Measurements from ENCODE around the gene CEP135. TPM values are rescaled to one million over a fixed set of nuclear protein-coding genes. Genes with fewer than 3 reads are reported as not detected.

CEP135 gene
- polyA plus RNA-seq, 1 of the 3 experiments (the other 2 are of a cell fraction) = 1.6 TPM

DNA sequence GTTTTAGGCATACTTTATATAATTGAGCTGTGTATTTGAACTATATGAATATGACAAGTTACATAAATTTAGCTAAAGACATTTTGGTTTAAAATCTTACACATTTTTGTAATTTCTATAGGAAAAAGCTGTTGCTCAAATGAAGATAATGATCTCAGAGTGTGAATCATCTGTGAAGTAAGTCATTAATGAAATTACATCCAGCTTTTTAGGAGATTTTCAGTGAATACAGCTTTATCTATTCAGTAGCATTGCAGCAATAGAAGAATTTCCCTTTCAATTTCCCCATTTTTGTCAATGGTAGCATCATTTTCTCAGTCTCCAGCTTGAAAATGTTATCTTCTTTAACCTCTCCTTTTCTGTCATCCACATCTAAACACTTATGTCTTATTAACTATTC lies 59.5 kb downstream of the CEP135 start:
- Histone ChIP-seq H3K4me3 (ENCODE audit: low read depth in 2 of 2, low read length in 1 of 2) (no peak overlapping the region), H2AFZ (ENCODE audit: low read depth) (no peak overlapping the region), H3K9me3 (no peaks in the 10 kb centered on the region), H3K9ac (no peak overlapping the region), H3K36me3 (replicated peaks in 1 of 2; ENCODE audit: control insufficient read depth in 1 of 2, insufficient read depth in 2 of 2, low read length in 1 of 2) (peaks cover 16 to 73% of the 10 kb centered on the region in 2 experiments), H3K9me2 (no peaks in the 10 kb centered on the region), H4K20me1 (ENCODE audit: insufficient read depth) (no peaks in the 10 kb centered on the region), H3F3A (replicated peaks; ENCODE audit: insufficient read depth) (no peaks in the 10 kb centered on the region), H3K4me2 (no peak overlapping the region), H3K27me3 (ENCODE audit: insufficient read depth) (no peaks in the 10 kb centered on the region), H3K4me1 (ENCODE audit: control insufficient read depth in 1 of 2, insufficient read depth in 2 of 2, low read depth in 1 of 2, low read length in 1 of 2) (no peaks in the 10 kb centered on the region), H3K79me2 (ENCODE audit: insufficient read depth) (no peaks in the 10 kb centered on the region), H3K27ac (ENCODE audit: low read depth in 2 of 2, low read length in 1 of 2) (no peak overlapping the region)
- no peak for DNase-seq
- ChIA-PET POLR2A (no interaction called here), CTCF (no interaction called here)
- TF ChIP-seq EP300 (IDR thresholded peaks at IDR 0.05; ENCODE audit: borderline replicate concordance in 1 of 2, low read depth in 1 of 2, low read length in 1 of 2) (no peak), GATA2 (CRISPR knock-in tag; IDR thresholded peaks at IDR 0.05) (no peak), FOXM1 (IDR thresholded peaks at IDR 0.05; ENCODE audit: low read depth) (no peak), TEAD4 (IDR thresholded peaks at IDR 0.05; ENCODE audit: borderline replicate concordance, insufficient read depth) (no peak), SIN3A (IDR thresholded peaks at IDR 0.05; ENCODE audit: borderline replicate concordance, low read depth, low read length) (no peak)

GRCh38 chr4:56026596-56026995 lies 77.9 kb downstream of the CEP135 start:
- Histone ChIP-seq H3K27me3 (ENCODE audit: insufficient read depth) (no peaks in the 10 kb centered on the region), H3K79me2 (ENCODE audit: insufficient read depth) (no peaks in the 10 kb centered on the region), H2AFZ (ENCODE audit: low read depth) (no peak overlapping the region), H3K4me2 (no peak overlapping the region), H3K9ac (no peak overlapping the region), H3K27ac (ENCODE audit: low read depth in 2 of 2, low read length in 1 of 2) (peak overlapping the region in 1 of 2 experiments; percentile 47; a peak in 2 of 4 replicates), H3F3A (replicated peaks; ENCODE audit: insufficient read depth) (peaks cover 9% of the 10 kb centered on the region), H3K4me1 (ENCODE audit: control insufficient read depth in 1 of 2, insufficient read depth in 2 of 2, low read depth in 1 of 2, low read length in 1 of 2) (no peaks in the 10 kb centered on the region), H3K9me3 (no peaks in the 10 kb centered on the region), H3K4me3 (ENCODE audit: low read depth in 2 of 2, low read length in 1 of 2) (no peak overlapping the region), H3K36me3 (replicated peaks in 1 of 2; ENCODE audit: control insufficient read depth in 1 of 2, insufficient read depth in 2 of 2, low read length in 1 of 2) (peaks cover 21 to 59% of the 10 kb centered on the region in 2 experiments), H4K20me1 (ENCODE audit: insufficient read depth) (no peaks in the 10 kb centered on the region), H3K9me2 (no peaks in the 10 kb centered on the region)
- DNase-seq = no peak
- POLR2A ChIA-PET = no interaction called here
- TF ChIP-seq ZBTB33 (IDR thresholded peaks at IDR 0.05; ENCODE audit: borderline replicate concordance, low read depth) (no peak), FOSL2 (IDR thresholded peaks at IDR 0.05; ENCODE audit: borderline replicate concordance, low read depth) (peak; percentile 37; the same call in 1 of the 2 replicates)
- TF ChIP-seq, protein P1, sequence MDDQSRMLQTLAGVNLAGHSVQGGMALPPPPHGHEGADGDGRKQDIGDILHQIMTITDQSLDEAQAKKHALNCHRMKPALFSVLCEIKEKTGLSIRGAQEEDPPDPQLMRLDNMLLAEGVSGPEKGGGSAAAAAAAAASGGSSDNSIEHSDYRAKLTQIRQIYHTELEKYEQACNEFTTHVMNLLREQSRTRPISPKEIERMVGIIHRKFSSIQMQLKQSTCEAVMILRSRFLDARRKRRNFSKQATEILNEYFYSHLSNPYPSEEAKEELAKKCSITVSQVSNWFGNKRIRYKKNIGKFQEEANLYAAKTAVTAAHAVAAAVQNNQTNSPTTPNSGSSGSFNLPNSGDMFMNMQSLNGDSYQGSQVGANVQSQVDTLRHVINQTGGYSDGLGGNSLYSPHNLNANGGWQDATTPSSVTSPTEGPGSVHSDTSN (IDR thresholded peaks at IDR 0.05) = peak; percentile 68
- CTCF ChIA-PET = no interaction called here

DNA sequence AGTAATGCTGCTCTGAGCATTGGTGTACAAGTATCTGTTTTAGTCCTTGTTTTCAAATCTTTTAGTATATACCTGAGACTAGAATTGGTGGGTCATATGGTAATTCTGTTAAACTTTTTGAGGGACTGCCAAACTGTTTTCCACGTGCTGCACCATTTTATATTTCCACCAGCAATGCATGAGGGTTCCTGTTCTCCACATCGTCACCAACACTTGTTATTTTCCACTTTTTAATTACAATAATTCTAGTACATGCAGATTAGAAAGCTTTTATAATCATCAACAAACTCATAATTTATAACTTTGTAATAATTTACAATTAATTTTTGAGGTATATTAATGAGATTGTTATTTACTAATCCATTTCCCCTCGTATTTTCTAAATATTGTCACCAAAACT lies 79.4 kb downstream of the CEP135 start:
- ChIA-PET POLR2A (no interaction called here), CTCF (no interaction called here)
- H2AFZ ChIP-seq (ENCODE audit: low read depth) = no peak overlapping the region
- no peaks in the 10 kb centered on the region for H3K79me2 ChIP-seq (ENCODE audit: insufficient read depth)
- H3K27me3 ChIP-seq (ENCODE audit: insufficient read depth) = no peaks in the 10 kb centered on the region
- H3K27ac ChIP-seq (ENCODE audit: low read depth in 2 of 2, low read length in 1 of 2) = no peak overlapping the region
- H3K4me2 ChIP-seq = no peak overlapping the region
- peaks cover 9% of the 10 kb centered on the region for H3F3A ChIP-seq (replicated peaks; ENCODE audit: insufficient read depth)
- no peaks in the 10 kb centered on the region for H3K9me3 ChIP-seq
- 94% methylated on average over 3 of the region's 3 CpGs for WGBS (ENCODE audit: low lambda C conversion rate)
- H4K20me1 ChIP-seq (ENCODE audit: insufficient read depth) = no peaks in the 10 kb centered on the region
- TF ChIP-seq, protein P1 (IDR thresholded peaks at IDR 0.05) = no peak
- TF ChIP-seq, protein P2, sequence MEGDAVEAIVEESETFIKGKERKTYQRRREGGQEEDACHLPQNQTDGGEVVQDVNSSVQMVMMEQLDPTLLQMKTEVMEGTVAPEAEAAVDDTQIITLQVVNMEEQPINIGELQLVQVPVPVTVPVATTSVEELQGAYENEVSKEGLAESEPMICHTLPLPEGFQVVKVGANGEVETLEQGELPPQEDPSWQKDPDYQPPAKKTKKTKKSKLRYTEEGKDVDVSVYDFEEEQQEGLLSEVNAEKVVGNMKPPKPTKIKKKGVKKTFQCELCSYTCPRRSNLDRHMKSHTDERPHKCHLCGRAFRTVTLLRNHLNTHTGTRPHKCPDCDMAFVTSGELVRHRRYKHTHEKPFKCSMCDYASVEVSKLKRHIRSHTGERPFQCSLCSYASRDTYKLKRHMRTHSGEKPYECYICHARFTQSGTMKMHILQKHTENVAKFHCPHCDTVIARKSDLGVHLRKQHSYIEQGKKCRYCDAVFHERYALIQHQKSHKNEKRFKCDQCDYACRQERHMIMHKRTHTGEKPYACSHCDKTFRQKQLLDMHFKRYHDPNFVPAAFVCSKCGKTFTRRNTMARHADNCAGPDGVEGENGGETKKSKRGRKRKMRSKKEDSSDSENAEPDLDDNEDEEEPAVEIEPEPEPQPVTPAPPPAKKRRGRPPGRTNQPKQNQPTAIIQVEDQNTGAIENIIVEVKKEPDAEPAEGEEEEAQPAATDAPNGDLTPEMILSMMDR (IDR thresholded peaks at IDR 0.05) = no peak
- TF ChIP-seq ZBTB33 (IDR thresholded peaks at IDR 0.05; ENCODE audit: borderline replicate concordance, low read depth) (no peak), USF1 (IDR thresholded peaks at IDR 0.05; ENCODE audit: borderline replicate concordance, low read depth) (no peak), NFIC (IDR thresholded peaks at IDR 0.05; ENCODE audit: borderline replicate concordance) (no peak), RXRA (IDR thresholded peaks at IDR 0.05; ENCODE audit: borderline replicate concordance, low read depth) (no peak), TCF12 (IDR thresholded peaks at IDR 0.05) (no peak)
- no peak for DNase-seq
- H3K9me2 ChIP-seq = no peaks in the 10 kb centered on the region
- H3K4me3 ChIP-seq (ENCODE audit: low read depth in 2 of 2, low read length in 1 of 2) = no peak overlapping the region
- H3K9ac ChIP-seq = no peak overlapping the region
- peaks cover 21 to 56% of the 10 kb centered on the region in 2 experiments for H3K36me3 ChIP-seq (replicated peaks in 1 of 2; ENCODE audit: control insufficient read depth in 1 of 2, insufficient read depth in 2 of 2, low read length in 1 of 2)
- no peaks in the 10 kb centered on the region for H3K4me1 ChIP-seq (ENCODE audit: control insufficient read depth in 1 of 2, insufficient read depth in 2 of 2, low read depth in 1 of 2, low read length in 1 of 2)

Measured in SK-N-SH (cell line).